Measurements from ENCODE around the gene SLC44A4. TPM values are rescaled to one million over a fixed set of nuclear protein-coding genes. Genes with fewer than 3 reads are reported as not detected.

Gene SLC44A4
- total RNA-seq, 1 donor from 2014 or later = 0.32 TPM

DNA sequence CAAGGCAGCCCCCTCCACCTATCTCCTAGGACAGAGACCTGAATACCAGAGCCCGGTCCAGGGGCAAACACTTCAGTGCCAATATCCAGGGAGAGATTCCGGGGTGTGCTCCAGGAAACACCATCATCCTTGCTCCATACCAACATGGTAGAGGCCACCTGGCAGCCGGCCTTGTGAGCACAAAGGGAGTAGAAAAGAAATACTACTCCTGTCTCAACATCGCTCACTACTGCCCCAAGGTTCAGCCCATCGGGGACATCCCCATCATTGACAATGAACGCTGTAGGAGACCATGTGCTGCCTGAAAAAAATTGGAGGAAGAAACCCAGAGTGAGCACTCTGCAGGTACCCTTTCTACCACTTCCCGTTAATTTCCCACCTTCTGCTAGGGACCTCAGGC lies 17.6 kb downstream of the SLC44A4 start:
- Mint-ChIP-seq H3K9me3 (no peaks in the 10 kb centered on the region), H3K4me3 (peak overlapping the region; percentile 98), H3K27ac (no peak overlapping the region), H3K4me1 (peaks cover 32% of the 10 kb centered on the region), H3K36me3 (peaks cover 4% of the 10 kb centered on the region), H3K27me3 (ENCODE audit: insufficient read depth, low read depth) (peaks cover 6% of the 10 kb centered on the region)
- Histone ChIP-seq H3K79me2 (ENCODE audit: low read depth) (peaks cover 6% of the 10 kb centered on the region), H3K9me3 (ENCODE audit: low read depth) (no peaks in the 10 kb centered on the region), H3K27ac (no peak overlapping the region), H4K20me1 (ENCODE audit: low read depth) (no peaks in the 10 kb centered on the region), H3F3A (ENCODE audit: low read depth) (peaks cover 26% of the 10 kb centered on the region), H3K36me3 (no peaks in the 10 kb centered on the region), H3K4me3 (no peak overlapping the region), H3K4me1 (no peaks in the 10 kb centered on the region), H3K4me2 (no peak overlapping the region), H3K27me3 (no peaks in the 10 kb centered on the region), H2AFZ (replicated peaks) (no peak overlapping the region), H3K9ac (no peak overlapping the region)
- TF ChIP-seq EZH2 (IDR thresholded peaks at IDR 0.05) (no peak), EZH2phosphoT487 (IDR thresholded peaks at IDR 0.05) (no peak)
- TF ChIP-seq, protein P1, sequence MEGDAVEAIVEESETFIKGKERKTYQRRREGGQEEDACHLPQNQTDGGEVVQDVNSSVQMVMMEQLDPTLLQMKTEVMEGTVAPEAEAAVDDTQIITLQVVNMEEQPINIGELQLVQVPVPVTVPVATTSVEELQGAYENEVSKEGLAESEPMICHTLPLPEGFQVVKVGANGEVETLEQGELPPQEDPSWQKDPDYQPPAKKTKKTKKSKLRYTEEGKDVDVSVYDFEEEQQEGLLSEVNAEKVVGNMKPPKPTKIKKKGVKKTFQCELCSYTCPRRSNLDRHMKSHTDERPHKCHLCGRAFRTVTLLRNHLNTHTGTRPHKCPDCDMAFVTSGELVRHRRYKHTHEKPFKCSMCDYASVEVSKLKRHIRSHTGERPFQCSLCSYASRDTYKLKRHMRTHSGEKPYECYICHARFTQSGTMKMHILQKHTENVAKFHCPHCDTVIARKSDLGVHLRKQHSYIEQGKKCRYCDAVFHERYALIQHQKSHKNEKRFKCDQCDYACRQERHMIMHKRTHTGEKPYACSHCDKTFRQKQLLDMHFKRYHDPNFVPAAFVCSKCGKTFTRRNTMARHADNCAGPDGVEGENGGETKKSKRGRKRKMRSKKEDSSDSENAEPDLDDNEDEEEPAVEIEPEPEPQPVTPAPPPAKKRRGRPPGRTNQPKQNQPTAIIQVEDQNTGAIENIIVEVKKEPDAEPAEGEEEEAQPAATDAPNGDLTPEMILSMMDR (IDR thresholded peaks at IDR 0.05) = no peak
- no peak for DNase-seq (ENCODE audit: low spot score)

DNA sequence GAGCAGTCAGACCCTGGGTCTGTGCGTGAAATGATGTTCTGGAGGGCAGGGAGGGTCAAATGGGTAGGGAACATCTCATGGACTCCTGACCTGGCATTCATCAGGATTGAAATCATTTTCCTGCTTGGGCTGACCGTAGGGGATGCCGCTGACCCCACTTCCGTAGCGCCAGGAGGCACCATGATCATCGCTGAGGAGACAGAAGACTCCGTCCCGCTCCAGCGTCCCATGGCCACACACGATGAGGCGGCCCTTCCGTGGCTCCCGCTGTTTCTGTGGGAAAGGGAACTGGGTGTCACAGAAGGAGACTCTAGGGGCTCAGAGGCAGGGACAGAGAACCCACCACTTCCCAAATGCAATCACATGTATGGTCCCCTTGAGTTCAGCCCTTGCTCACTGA lies 18.4 kb downstream of the SLC44A4 start:
- H3K36me3 ChIP-seq = no peaks in the 10 kb centered on the region
- Mint-ChIP-seq H3K36me3 (peaks cover 6% of the 10 kb centered on the region), H3K27me3 (ENCODE audit: insufficient read depth, low read depth) (peaks cover 3% of the 10 kb centered on the region), H3K4me1 (peaks cover 25% of the 10 kb centered on the region), H3K27ac (no peak overlapping the region), H3K4me3 (peak overlapping the region; percentile 30), H3K9me3 (peaks cover 2% of the 10 kb centered on the region)
- no peaks in the 10 kb centered on the region for H4K20me1 ChIP-seq (ENCODE audit: low read depth)
- H3K4me2 ChIP-seq = no peak overlapping the region
- H3K9me3 ChIP-seq (ENCODE audit: low read depth) = no peaks in the 10 kb centered on the region
- H3K27ac ChIP-seq = no peak overlapping the region
- TF ChIP-seq, protein P1 (IDR thresholded peaks at IDR 0.05) = no peak
- no peak overlapping the region for H3K9ac ChIP-seq
- H2AFZ ChIP-seq (replicated peaks) = no peak overlapping the region
- no peaks in the 10 kb centered on the region for H3K27me3 ChIP-seq
- no peaks in the 10 kb centered on the region for H3K4me1 ChIP-seq
- peaks cover 6% of the 10 kb centered on the region for H3K79me2 ChIP-seq (ENCODE audit: low read depth)
- no peak for DNase-seq (ENCODE audit: low spot score)
- H3K4me3 ChIP-seq = no peak overlapping the region
- H3F3A ChIP-seq (ENCODE audit: low read depth) = peaks cover 22% of the 10 kb centered on the region

DNA sequence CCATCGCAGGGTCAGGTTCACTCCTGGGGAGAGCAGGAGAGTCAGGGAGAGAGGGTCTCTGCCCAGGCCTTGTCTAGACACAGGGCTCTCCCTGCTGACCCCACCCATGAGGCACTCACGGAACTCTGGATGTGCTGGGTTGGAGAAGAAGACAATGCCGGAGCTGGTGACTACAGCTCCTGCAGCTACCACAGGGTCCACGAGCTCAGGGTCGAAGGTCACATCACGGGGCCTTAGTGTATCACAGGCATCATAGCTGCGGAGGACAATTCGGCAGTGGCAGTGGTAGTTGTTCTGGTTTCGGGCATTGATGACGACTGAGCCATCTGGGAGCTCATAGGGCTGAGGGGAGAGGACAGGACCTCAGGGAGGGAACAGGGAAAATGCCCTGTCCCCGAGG lies 18.9 kb downstream of the SLC44A4 start:
- Histone ChIP-seq H4K20me1 (ENCODE audit: low read depth) (no peaks in the 10 kb centered on the region), H3K79me2 (ENCODE audit: low read depth) (peaks cover 6% of the 10 kb centered on the region), H3K27me3 (no peaks in the 10 kb centered on the region), H3K9me3 (ENCODE audit: low read depth) (no peaks in the 10 kb centered on the region), H3K27ac (no peak overlapping the region), H3K4me1 (no peaks in the 10 kb centered on the region), H3F3A (ENCODE audit: low read depth) (peaks cover 20% of the 10 kb centered on the region), H3K4me2 (no peak overlapping the region), H3K36me3 (no peaks in the 10 kb centered on the region), H3K9ac (no peak overlapping the region), H2AFZ (replicated peaks) (no peak overlapping the region), H3K4me3 (no peak overlapping the region)
- TF ChIP-seq EZH2 (IDR thresholded peaks at IDR 0.05) = no peak
- TF ChIP-seq EZH2phosphoT487 (IDR thresholded peaks at IDR 0.05) = no peak
- TF ChIP-seq, protein P1 (IDR thresholded peaks at IDR 0.05) = no peak
- Mint-ChIP-seq H3K36me3 (peaks cover 8% of the 10 kb centered on the region), H3K27ac (no peak overlapping the region), H3K4me1 (peaks cover 21% of the 10 kb centered on the region), H3K4me3 (peak overlapping the region; percentile 30), H3K27me3 (ENCODE audit: insufficient read depth, low read depth) (peaks cover 3% of the 10 kb centered on the region), H3K9me3 (peaks cover 4% of the 10 kb centered on the region)
- no peak for DNase-seq (ENCODE audit: low spot score)
